Glomerular visceral epithelial cell (primary cell): Measurements from ENCODE around the gene NELFCD.
"Not testable (repeated sequence)": the region's sequence is repeated elsewhere in the genome, so short reads cannot be mapped to it uniquely, and the experiment has no call there.

Source experiments
- DNase-seq: peaks from one replicate; pipeline ENCODE4 v3.0.0-alpha.2; 2016; ENCODE audit errors: extremely low spot score

Gene NELFCD

DNA sequence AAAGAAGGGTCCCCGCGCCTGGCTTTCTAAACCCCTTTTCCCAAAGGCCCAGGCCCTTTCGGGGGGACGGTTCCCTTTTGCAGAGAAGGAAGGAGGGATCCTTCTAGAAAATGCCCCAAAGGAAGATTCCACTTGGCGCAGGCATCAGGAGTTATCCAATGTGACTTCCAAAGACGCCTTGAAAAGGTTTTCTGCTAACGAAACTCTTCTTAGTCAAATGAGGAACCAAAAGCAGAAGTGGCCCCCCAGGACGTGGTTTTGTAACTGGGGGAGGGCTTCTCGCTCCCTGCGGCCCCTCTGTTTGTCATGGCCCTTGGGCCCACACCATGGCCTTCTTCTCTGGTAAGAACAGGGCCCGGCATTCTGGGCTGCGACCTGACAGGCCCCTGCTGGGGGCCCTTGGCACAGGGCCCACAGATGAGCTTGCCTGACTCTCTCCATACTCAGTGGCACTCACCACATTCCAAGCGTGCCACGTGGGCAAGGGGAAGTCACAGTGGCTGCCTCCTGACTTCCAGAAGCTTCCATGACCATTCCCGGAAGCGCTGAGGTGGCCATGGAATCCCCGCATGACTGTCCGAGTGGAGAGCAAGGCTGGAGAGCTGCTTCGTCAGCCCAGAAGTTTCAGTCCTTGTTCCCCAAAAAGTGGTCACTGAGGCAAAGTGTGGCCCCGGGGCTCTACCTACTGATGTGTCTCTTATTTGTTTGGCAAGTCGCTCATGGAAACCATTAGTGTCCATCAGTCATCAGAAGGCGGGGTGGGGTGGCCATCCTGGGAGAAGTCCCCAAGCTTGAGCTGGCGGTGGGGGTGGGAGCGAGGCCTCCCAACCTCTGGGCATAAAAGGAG lies 26.8 kb downstream of the NELFCD start:
- peak; percentile 94 for DNase-seq

DNA sequence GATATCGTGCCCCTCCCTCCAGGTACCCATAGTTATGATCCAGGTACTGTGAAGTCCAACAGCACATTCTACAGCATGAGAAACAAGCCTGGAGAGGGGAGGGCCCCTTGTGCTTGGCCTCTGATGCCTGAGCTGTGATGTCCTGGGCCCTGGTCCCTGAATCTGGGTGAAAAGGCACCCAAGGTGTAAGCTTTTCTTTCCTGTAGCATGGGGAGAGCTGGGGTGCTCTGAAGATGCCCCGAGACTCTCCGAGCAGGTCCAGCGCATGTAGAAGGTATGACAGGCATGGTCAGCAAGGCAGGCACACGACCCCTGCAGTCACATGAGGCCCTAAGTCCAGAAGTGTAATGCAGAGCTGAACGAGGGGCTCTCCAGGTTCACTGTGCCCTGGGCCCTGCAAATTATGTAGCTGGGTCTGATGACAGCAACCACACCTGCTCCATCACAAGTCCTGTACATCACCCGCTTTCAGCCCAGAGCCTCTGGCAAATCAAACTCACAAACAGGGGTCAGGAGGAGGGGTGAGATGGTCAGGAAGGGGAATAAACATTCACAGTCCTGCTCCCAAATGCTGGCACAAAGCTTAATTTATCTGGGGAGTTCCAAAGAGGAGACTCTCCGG lies 27.8 kb downstream of the NELFCD start:
- no peak for DNase-seq

- DNase-seq = peak; percentile 74
Measured at GRCh38 chr20:59010321-59010994, 29.4 kb downstream of the NELFCD start.

DNA sequence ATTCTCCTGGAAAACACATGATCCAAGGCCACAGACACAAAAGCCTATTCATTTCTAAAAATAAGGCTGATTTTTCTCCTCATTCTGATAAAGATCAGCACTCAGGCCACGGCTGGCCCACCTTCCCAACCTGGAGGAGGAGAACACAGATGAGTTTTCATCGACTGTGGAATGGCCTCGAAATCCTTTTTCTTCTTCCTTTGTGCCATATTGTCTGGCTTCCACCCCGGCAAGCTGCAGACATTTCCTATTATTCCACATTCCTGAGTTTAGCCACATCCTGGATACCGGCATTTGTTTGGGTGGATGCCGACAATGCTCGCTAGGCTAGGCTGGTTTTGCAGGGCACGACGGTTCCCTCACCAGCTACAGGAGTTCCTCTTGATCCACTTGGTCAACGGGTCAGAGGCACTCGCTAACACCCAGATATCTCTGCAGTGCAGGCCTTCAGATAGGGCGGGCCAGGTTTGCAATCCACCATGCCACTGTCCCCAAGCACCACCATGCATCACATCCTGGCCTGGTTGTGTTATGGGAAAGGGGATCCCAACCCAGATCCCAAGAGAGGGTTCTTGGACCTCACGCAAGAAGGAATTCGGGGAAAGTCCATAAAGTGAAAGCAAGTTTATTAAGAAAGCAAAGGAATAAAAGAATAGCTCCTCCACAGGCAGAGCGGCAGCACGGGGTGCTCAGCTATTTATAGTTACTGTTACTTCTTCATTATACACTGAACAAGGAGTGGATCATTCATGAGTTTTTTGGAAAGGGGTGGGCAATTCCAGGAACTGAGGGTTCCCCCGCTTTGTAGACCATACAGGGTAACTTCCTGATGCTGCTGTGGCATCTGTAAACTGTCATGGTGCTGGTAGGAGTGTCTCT lies 30.2 kb downstream of the NELFCD start:
- DNase-seq = peak; percentile 98

DNA sequence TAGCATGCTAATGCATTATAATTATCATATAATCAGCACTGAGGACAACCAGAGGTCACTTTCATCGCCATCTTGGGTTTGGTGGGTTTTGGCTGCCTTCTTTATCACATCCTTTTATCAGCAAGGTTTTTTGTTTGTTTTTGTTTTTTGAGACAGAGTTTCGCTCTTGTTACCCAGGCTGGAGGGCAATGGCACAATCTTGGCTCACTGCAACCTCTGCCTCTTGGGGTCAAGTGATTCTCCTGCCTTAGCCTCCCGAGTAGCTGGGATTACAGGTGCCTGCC lies 30.8 kb downstream of the NELFCD start:
- not testable (repeated sequence) for DNase-seq

DNA sequence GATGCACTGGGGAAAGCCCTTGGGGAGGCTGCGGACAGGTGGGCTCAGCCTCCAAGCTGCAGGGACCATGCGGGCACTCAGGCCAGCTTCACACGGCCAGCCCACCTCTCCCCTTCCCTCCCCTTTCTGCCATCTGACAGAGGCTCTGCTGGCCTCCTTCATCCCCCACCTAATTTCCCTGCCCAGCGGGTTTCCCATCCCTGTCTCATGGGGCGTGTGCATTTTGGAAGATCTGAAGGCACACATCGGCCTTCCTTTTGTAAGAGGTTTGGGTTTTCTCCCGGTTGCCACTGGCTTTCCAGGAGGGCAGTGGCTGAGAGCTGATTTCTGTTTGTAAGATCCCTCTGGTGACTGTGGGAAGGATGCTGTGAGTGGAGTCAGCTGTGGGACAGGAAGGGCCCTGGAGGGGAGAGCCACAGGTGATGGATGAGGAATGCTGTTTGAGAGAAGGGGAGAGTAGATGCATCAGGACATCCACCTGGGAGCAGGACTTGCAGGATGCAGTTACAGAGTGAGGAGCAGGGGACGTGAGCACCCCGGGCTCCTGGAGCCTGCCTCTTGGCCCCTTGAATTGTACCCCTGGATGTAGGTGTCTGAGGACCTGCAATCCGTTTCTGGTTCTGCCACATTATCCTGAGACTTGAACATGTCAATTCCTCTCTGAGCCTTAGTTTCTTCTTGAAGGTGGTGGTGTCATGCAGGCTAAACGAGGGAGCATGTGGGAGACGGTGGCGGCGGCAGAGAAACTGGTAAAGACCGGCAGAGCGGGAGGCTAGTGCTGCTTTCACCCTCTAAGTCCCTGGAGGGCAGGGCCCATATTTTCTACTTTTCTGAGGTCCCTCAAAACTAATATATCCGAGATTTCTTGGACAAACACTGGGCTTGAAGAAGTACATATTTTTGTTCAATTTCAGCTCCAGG lies 32.2 kb downstream of the NELFCD start:
- DNase-seq = no peak

DNA sequence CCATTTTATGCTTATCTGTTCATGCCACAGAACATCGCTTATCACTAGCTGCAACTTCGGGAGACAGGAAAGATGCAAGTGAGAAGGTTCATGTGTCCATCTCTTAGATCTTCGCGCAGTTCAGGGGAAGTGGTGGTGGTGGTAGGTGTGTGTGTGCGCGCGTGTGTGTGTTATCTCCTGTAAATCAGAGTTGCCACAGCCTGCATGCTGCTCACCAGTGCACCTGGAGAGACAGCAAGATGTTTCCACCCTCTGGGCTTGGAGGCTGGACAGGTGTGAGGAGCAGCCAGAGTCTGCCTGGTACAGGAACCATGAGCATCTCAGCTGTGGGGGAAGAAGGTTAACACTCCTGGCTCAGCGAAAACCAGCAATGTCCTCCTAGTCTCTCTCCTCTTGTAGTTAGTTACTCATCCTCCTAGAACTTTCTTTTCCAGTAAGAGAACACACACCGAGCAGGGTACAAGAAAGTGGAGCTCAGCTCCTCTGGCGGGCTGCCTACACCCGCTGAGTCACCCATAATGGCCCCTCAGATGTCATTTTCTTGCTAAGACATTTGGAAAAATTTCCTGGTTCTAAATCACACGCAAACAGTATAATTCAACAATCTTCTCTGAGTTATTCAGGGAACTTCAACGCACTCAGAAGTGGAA lies 33.0 kb downstream of the NELFCD start:
- DNase-seq = no peak

DNA sequence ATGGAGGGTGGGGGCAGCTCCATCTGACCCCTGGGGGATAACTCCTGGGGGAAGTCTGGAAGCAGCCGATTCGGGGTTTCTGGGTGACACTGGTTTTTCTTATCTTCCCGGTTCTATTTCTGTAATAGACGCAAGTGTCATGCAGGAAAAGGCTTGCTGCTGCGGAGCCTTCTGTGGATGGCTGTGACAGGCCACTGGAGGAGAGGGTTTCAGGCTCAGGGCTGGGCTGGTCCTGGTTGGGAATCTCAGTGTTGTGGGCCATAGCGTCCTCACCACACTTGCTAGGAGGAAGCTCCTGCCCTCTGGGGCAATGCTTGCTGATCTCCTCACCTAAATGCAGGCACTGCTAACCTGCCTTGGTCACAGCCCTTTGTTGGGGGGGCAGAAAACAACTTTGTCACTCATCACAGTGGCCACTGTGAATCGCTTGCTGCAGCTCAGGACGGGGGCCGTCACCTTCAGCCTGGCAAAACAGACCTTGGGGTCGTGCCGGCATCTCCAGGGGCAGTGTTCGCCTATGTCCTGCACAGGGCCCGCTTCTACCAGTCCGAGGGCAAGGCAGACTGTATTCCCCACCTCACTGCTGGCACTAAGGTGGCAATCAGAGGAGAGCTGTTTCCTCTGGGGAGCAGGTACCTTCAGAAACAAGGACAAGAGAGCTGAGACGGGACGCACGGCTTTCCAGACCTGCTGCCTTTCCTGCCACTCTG lies 33.8 kb downstream of the NELFCD start:
- no peak for DNase-seq

DNA sequence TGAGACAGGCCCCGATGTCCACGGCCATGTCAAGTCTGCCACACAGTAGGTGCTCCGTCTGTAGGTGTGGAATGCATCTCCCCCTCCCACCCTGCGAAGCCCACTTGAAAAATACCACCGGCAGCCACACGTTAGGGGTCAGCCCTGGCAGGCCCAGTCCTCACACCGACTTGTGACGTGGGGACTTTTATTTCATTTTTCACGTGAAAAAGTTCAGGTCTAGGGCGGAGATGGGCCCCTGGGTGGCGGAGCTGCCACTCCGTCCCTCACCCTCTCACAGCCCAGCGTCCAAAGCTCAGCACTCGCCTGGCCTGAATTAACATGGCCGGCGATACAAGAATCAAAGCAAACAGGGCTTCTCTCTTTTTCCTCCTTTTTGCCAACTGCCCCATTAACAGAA lies 34.4 kb downstream of the NELFCD start:
- no peak for DNase-seq

DNA sequence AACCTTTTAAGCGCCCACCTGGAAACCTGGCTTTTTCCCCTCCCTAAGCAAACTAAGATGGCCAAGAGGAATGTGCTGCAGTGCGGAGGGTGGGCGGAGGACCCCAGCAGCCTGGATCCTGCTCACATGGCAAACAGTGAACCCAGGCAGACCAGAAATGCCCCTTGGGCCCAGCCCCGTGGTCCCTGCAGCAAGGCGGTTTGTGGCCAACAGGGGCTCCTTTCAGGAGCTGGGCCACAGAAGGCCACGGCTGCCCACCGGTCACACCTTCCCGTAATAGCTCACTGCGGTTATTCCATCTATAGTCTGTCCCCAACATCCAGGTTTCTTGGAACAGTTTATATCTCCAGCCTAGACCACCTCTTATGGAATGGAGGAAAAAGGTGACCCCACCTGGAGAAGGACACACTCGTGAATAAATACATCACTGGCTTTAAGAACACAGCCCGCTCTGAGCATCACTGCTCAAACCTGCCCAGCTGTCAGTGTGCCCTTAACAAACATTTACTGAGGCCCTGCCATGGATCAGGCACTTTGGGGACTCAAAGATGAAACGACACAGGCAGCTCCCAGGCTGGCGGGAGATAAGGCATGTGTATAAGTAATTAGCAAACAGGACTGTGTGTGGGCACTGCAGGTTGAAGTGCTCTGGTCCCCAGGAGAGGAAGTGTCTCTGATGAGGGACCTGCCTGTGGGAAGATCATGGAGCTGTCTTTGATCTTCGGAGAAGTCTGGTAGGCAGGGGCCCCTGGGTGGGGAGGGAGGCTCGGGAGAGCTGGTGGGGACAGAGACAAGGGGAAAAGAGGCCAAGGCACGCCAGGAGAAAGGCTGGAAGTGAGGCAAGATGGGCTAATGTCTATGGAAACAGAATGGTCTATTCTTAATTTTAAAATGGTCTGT lies 35.0 kb downstream of the NELFCD start:
- DNase-seq = no peak

- no peak for DNase-seq
Measured at GRCh38 chr20:59016795-59017492, 35.9 kb downstream of the NELFCD start.

DNA sequence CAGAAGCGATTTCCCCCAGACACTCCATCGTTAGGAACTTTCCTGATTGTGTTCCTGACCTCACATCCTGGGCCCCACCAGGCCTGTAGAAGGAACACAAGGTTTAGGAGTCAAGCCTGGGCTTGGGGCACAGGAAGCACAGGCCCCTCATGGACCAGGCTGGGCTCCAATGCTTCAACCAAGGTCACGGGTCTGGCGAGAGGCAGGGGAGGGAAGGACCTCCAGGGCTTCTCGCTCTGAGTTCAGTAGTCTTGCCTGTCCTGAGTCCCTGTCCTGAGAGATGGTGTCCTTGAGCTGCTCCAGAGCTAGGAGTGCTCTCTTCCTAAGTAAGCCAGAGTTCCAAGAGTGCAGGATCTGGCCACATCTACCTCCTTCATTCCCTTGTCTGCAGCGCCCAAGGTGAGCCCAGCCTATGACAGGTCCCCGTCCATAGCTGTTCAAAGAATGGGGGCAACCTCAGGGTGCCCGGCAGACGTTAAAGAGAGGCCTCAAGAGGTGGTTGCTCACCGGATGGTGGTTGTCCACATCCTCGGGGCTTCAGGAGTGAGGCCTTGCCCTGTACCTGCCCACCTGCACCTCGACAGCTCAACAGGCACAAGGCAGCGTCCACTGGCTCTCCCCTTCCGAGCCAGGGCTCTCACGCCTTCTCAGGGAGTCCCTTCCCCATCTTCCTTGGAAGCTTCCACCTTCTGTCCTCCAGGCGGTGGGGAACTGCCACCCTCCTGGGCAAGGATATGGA lies 36.6 kb downstream of the NELFCD start:
- no peak for DNase-seq

DNA sequence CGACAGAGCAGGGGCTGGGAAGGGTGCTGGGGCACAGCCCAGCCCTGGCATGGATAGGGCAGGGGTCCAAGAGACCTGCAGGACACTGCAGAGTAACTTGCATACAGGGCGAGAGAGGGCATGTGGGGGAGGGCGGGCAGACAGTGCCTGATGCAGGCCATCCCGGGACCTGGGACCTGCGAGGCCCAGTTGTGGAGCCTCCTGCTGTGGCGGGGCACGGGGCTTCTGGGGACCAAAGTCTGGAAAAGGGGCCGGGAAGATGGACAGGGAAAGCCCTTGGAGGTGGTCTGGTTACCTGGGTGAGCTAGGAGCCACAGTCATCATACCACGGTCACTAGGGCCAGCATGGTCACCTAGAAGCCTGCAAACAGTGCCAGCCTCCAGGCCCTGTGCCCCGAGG lies 37.8 kb downstream of the NELFCD start:
- no peak for DNase-seq

DNA sequence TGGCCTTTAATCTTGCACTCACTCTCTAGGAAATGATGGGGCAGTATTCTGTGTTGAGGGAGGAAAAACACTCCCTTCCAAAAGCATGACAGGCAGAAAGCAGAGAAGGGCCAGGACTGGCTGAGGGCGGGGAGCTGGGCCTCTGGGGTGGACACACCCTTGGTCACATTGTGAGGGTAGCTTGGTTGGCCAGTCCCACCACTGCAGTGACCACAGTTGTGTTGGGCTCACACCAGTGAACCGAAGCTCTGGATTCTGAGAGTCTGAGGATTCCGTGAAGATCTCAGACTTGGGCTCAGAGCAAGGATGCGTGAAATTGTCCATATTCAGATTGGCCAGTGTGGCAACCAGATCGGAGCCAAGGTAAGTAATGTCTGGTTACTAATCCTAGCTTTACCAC lies 38.2 kb downstream of the NELFCD start, which contains the start of gene TUBB1:
TSS of gene TUBB1 (plus strand) at position 213 of the 400 bp plus-strand sequence. CDS start at position 307, 94 bp downstream.
- DNase-seq = peak; percentile 79

DNA sequence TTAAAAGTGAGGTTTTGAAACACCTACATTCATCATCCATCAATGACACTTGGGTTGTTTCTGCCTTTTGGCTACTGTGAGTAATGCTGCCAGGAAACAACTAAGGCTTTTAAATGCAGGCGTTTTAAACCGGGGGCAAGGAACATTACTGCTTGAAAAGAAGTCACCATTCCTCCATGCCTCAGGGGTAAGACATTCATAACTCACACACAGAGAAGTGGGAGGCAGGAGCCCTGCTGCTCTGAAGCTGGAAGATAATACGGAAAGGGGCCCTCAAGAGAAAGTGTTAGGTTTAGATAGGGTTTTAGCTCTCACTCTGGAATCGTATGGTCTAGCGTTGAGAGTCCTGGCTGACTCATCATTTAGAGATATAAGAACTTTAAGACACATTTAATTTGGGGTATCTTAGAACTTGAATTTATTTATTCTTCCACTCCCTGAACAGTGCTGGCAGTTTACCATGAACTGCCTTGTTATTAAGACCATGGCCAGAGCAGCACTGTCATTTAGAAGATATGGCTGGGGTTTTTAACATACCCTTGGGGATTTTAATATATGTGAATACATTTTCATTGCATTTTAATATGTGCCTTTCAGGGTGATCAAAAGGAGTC lies 40.0 kb downstream of the NELFCD start:
- DNase-seq = peak; percentile 40

GRCh38 chr20:59022754-59023153 lies 41.7 kb downstream of the NELFCD start:
- DNase-seq = no peak

DNA sequence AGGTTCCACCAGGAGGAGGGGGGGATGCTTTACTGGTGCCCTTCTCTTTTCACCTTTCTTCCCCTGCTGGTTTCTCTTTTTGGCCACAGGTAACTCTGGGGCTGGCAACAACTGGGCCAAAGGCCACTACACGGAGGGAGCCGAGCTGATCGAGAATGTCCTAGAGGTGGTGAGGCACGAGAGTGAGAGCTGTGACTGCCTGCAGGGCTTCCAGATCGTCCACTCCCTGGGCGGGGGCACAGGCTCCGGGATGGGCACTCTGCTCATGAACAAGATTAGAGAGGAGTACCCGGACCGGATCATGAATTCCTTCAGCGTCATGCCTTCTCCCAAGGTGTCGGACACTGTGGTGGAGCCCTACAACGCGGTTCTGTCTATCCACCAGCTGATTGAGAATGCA lies 42.6 kb downstream of the NELFCD start:
- no peak for DNase-seq
